Activated T-cell treated with anti-CD3 and anti-CD28 coated beads, Interleukin-2, amount 50 U/mL, for 4 hours (primary cell): ENCODE data around the gene EDN2. TPM values are rescaled to one million over a fixed set of nuclear protein-coding genes. Genes with fewer than 3 reads are reported as not detected.

Experiments
- ATAC-seq, 2 donors: fragments of 200-7000 bp; cut with Tn5 transposase; one replicate each; pipeline ENCODE4 v1.10.0; 2021
- DNase-seq: peaks from one replicate; pipeline ENCODE4 v3.0.0-alpha.2; 2020
- H3K27me3 Mint-ChIP-seq: one replicate; pipeline ENCODE4 v1.8.0; 2021; ENCODE audit warnings: low read depth, mixed read lengths
- H3K36me3 Mint-ChIP-seq: one replicate; pipeline ENCODE4 v1.8.0; 2022; ENCODE audit warnings: mixed read lengths; ENCODE audit not compliant: insufficient read depth
- H3K4me1 Mint-ChIP-seq: one replicate; pipeline ENCODE4 v1.8.0; 2021; ENCODE audit warnings: low read depth, mixed read lengths
- H3K4me3 Mint-ChIP-seq: one replicate; pipeline ENCODE4 v1.8.0; 2021; ENCODE audit warnings: mild to moderate bottlenecking, moderate library complexity, mixed read lengths
- H3K9me3 Mint-ChIP-seq: one replicate; pipeline ENCODE4 v1.8.0; 2021; ENCODE audit warnings: mixed read lengths
- total RNA-seq, 3 donors: library from RNA; stranded (reverse); gene quantifications; one replicate each; pipeline ENCODE4 v1.2.1, GENCODE V29; 2021

Gene EDN2
- total RNA-seq, 3 donors from 2014 or later, result not detected

- peaks cover 24% of the 10 kb centered on the region for H3K27me3 Mint-ChIP-seq
- no peaks in the 10 kb centered on the region for H3K36me3 Mint-ChIP-seq
- H3K4me3 Mint-ChIP-seq, result no peak overlapping the region
- DNase-seq (no peak), ATAC-seq (no peak)
- H3K4me1 Mint-ChIP-seq, result no peaks in the 10 kb centered on the region
- H3K9me3 Mint-ChIP-seq, result no peaks in the 10 kb centered on the region
Measured at GRCh38 chr1:41429641-41430035, 54.8 kb downstream of the EDN2 start.

Other genes starting within 250 kb of the EDN2 start
- 10 to 100 TPM; 17.1 to 19.8 (median 17.9) TPM for gene SCMH1, start 242.4 kb downstream of the EDN2 start, total RNA-seq
- gene FOXO6, start 123.2 kb downstream of the EDN2 start, total RNA-seq, result under 1 TPM in 2 of 3 donors, not detected in 1; 0.20 to 0.22 TPM